B cell (primary cell): ENCODE data around the gene SLN. TPM values are rescaled to one million over a fixed set of nuclear protein-coding genes. Genes with fewer than 3 reads are reported as not detected.
"Not testable (repeated sequence)": the region's sequence is repeated elsewhere in the genome, so short reads cannot be mapped to it uniquely, and the experiment has no call there.

Experiments used
- ATAC-seq: fragments of 200-7000 bp; cut with Tn5 transposase; one replicate; pipeline ENCODE4 v1.10.0; 2021; ENCODE audit warnings: low read depth, mild to moderate bottlenecking, moderate number of reproducible peaks, moderate library complexity
- CTCF ChIA-PET: fragments of 350-600 bp; sonication (Branson Sonifier 250); formaldehyde crosslinking; loops from one replicate; lab custom pipeline; 2021; ENCODE audit warnings: antibody characterized with exemption, inconsistent platforms; lab: Charles Lee
- POLR2A ChIA-PET: fragments of 350-600 bp; sonication (Branson Sonifier 250); formaldehyde crosslinking; loops from one replicate; lab custom pipeline; 2021; ENCODE audit warnings: antibody characterized with exemption; lab: Charles Lee
- DNase-seq: peaks from one replicate; pipeline ENCODE4 v3.0.0; 2013
- H2AFZ ChIP-seq: 2 replicates; pipeline ENCODE4 v1.6.1; 2012; ENCODE audit warnings: mild to moderate bottlenecking, low read depth, low read length; ENCODE audit not compliant: insufficient read depth, poor library complexity, severe bottlenecking
- H3K27ac ChIP-seq, 2 donors: 1 replicate in 1 of 2; 2 replicates in 1 of 2; pipeline ENCODE4 v1.5.1; 2012 to 2013; ENCODE audit warnings: low read length in 2 of 2, mild to moderate bottlenecking in 2 of 2, moderate library complexity in 1 of 2
- H3K27me3 ChIP-seq, 4 experiments: fragments of 200-600 bp in 1 of 4; sonication (generic) in 1 of 4; replicated peaks in 1 of 4; 1 replicate in 2 of 4; 2 replicates in 2 of 4; pipeline versions ENCODE4 v1.6.1 to v1.7.0; 2013 to 2016; ENCODE audit warnings: low read length in 3 of 4, mild to moderate bottlenecking in 2 of 4, mixed read lengths in 1 of 4, moderate library complexity in 1 of 4; ENCODE audit not compliant: insufficient read depth in 4 of 4, control insufficient read depth in 3 of 4; ENCODE audit errors: control extremely low read depth in 1 of 4
- H3K36me3 ChIP-seq, 2 experiments: replicated peaks in 1 of 2; 1 replicate in 1 of 2; 2 replicates in 1 of 2; pipeline versions ENCODE4 v1.6.1 to v1.7.1; 2013; ENCODE audit warnings: low read length in 1 of 2; ENCODE audit not compliant: insufficient read depth in 2 of 2, control insufficient read depth in 1 of 2; ENCODE audit errors: control extremely low read depth in 1 of 2, extremely low read depth in 1 of 2
- H3K4me1 ChIP-seq, 2 donors: fragments of 200-600 bp in 1 of 2; sonication (generic) in 1 of 2; 1 replicate in 1 of 2; 2 replicates in 1 of 2; pipeline versions ENCODE4 v1.5.1 to v1.6.1; 2013 to 2017; ENCODE audit warnings: low read length in 2 of 2; ENCODE audit not compliant: control insufficient read depth in 2 of 2, insufficient read depth in 2 of 2
- H3K4me2 ChIP-seq: replicated peaks from 2 replicates; pipeline ENCODE3; 2012; ENCODE audit warnings: mild to moderate bottlenecking, low read depth, low read length; ENCODE audit not compliant: poor library complexity, severe bottlenecking
- H3K4me3 ChIP-seq, 5 experiments: fragments of 200-600 bp in 1 of 5; sonication (generic) in 1 of 5; 1 replicate in 3 of 5; 2 replicates in 2 of 5; pipeline versions ENCODE4 v1.5.1 to v1.7.0; 2011 to 2016; ENCODE audit warnings: low read length in 4 of 5, mild to moderate bottlenecking in 4 of 5, low read depth in 2 of 5, control low read depth in 1 of 5, moderate library complexity in 1 of 5; ENCODE audit not compliant: insufficient read depth in 1 of 5; ENCODE audit errors: control extremely low read depth in 1 of 5, extremely low read depth in 1 of 5
- H3K79me2 ChIP-seq: fragments of 200-600 bp; sonication (generic); one replicate; pipeline ENCODE4 v1.6.0; 2016; ENCODE audit warnings: low read length; ENCODE audit not compliant: control insufficient read depth, insufficient read depth
- H3K9ac ChIP-seq: fragments of 200-600 bp; sonication (generic); 2 replicates; pipeline ENCODE4 v1.6.1; 2017; ENCODE audit warnings: mild to moderate bottlenecking, low read length, moderate library complexity
- H3K9me3 ChIP-seq, 3 donors: one replicate each; pipeline versions ENCODE4 v1.6.1 to v1.7.1; 2013; ENCODE audit warnings: low read length in 2 of 3; ENCODE audit not compliant: control insufficient read depth in 2 of 3, insufficient read depth in 1 of 3; ENCODE audit errors: control extremely low read depth in 1 of 3
- H4K20me1 ChIP-seq: 2 replicates; pipeline ENCODE4 v1.6.0; 2012; ENCODE audit warnings: mild to moderate bottlenecking, low read length; ENCODE audit not compliant: insufficient read depth, control insufficient read depth, poor library complexity, severe bottlenecking
- H3K27ac Mint-ChIP-seq: one replicate; pipeline ENCODE4 v1.8.0; 2021; ENCODE audit warnings: mixed read lengths
- H3K27me3 Mint-ChIP-seq: one replicate; pipeline ENCODE4 v1.8.0; 2021; ENCODE audit warnings: mixed read lengths
- H3K4me1 Mint-ChIP-seq: one replicate; pipeline ENCODE4 v1.8.0; 2021; ENCODE audit warnings: mixed read lengths
- H3K4me3 Mint-ChIP-seq: one replicate; pipeline ENCODE4 v1.8.0; 2021; ENCODE audit warnings: mixed read lengths
- H3K9me3 Mint-ChIP-seq: one replicate; pipeline ENCODE4 v1.8.0; 2022; ENCODE audit warnings: mixed read lengths; ENCODE audit not compliant: insufficient read depth
- CTCF ChIP-seq: fragments of 200-600 bp; IDR thresholded peaks from one replicate; pipeline ENCODE4 v1.8.0; 2022; ENCODE audit warnings: antibody characterized with exemption, mild to moderate bottlenecking
- EZH2 ChIP-seq: IDR thresholded peaks from 2 replicates; pipeline ENCODE4 v1.6.1; 2012; ENCODE audit warnings: borderline replicate concordance, low read depth, mild to moderate bottlenecking, moderate library complexity, low read length; ENCODE audit not compliant: insufficient read depth, poor library complexity, severe bottlenecking
- WGBS: methylation state at CpG from one replicate; pipeline ENCODE4 v1.1.5; 2013; ENCODE audit warnings: missing lambda C conversion rate; ENCODE audit not compliant: insufficient coverage; 5-methylcytosine and 5-hydroxymethylcytosine counted together
- intact Hi-C: fragments of 100-400 bp; cut with micrococcal nuclease; formaldehyde crosslinking; loops from one replicate; pipeline ENCODE4 v1.10.0; 2022
- polyA minus RNA-seq: library from RNA; depleted of rRNA, polyadenylated mRNA; stranded (reverse); fragments of >200 nt; gene quantifications from 2 replicates; pipeline ENCODE4 v1.2.3, GENCODE V29; 2012
- polyA plus RNA-seq: library from polyadenylated mRNA; depleted of rRNA; stranded (reverse); fragments of >200 nt; gene quantifications from 2 replicates; pipeline ENCODE4 v1.2.3, GENCODE V29; 2012
- total RNA-seq, 2 donors: library from RNA; stranded (reverse); fragments of 120-200 nt in 1 of 2; gene quantifications; 1 replicate in 1 of 2; 2 replicates in 1 of 2; pipeline versions ENCODE4 v1.2.3 to v1.2.4, GENCODE V29; 2013 to 2022

SLN gene
- total RNA-seq (not detected in 2 replicates), polyA plus RNA-seq (not detected in 2 replicates), polyA minus RNA-seq (not detected in 2 replicates)
- 62.4 TPM for total RNA-seq (2013)

- peaks cover 49% of the 10 kb centered on the region for H3K27me3 Mint-ChIP-seq
- TF ChIP-seq CTCF (no peak), EZH2 (no peak)
- peaks cover 0 to 6% (median 2%) of the 10 kb centered on the region in 4 experiments for H3K27me3 ChIP-seq
- POLR2A ChIA-PET: no interaction called here
- no peaks in the 10 kb centered on the region for H3K9me3 ChIP-seq
- H3K4me1 ChIP-seq: no peaks in the 10 kb centered on the region
- H3K79me2 ChIP-seq: no peaks in the 10 kb centered on the region
- H3K4me3 Mint-ChIP-seq: no peak within 1 kb of the TSS
- H3K4me1 Mint-ChIP-seq: no peaks in the 10 kb centered on the region
- H3K27ac ChIP-seq: no peak within 1 kb of the TSS
- no peaks in the 10 kb centered on the region for H3K36me3 ChIP-seq
- no peak within 1 kb of the TSS for H3K9ac ChIP-seq
- WGBS: 88% methylated on average over 5 of the region's 12 CpGs
- no peak within 1 kb of the TSS for H3K4me3 ChIP-seq
- ATAC-seq (no peak), DNase-seq (no peak)
- no peaks in the 10 kb centered on the region for H4K20me1 ChIP-seq
- H2AFZ ChIP-seq: no peak within 1 kb of the TSS
- intact Hi-C loops: no loop called here
- CTCF ChIA-PET: no interaction called here
- H3K27ac Mint-ChIP-seq: no peak within 1 kb of the TSS
- no peaks in the 10 kb centered on the region for H3K9me3 Mint-ChIP-seq
- H3K4me2 ChIP-seq: no peak within 1 kb of the TSS
These were observed at the start of gene SLN for GRCh38 chr11:107711861-107712755. Gene SLN (minus strand): TSS chr11:107712056.

DNA sequence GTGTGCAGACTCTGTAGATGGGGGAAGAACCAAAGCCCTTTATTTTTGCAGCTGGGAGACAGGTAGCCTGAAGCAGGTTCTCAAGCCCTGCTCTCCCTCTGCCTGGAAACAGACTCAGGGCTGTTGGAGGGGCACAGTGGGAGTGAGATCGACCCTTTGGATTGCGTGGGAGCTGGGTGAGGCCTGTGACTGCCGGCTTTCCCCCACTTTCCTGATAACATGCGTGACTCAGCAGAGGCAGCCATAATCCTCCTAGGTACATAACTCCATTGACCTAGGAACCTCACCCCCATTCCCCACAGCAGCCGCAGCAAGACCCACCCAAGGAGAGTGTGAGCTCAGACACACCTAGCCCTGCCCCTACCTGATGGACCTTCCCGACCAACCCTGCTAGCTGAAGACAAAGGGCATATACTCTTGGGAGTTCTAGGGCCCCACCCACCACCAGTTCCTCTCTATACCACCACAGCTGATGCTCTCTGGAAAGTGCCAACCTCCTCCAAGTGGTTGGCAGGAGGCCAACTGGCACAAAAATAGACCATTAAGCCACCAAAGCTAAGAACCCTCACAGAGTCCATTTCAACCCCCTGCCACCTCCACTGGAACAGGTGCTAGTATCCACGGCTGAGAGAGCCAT lies 47.0 kb upstream of the SLN start:
- ATAC-seq, H3K4me1 ChIP-seq, H3K27me3 ChIP-seq, H3K79me2 ChIP-seq, H3K9me3 Mint-ChIP-seq, CTCF ChIA-PET, H3K36me3 ChIP-seq, H3K9me3 ChIP-seq, H2AFZ ChIP-seq, POLR2A ChIA-PET, H3K4me3 ChIP-seq, H4K20me1 ChIP-seq, H3K4me1 Mint-ChIP-seq, H3K4me3 Mint-ChIP-seq, DNase-seq, H3K27ac Mint-ChIP-seq, H3K9ac ChIP-seq, H3K27ac ChIP-seq, H3K4me2 ChIP-seq, intact Hi-C loops: not testable (repeated sequence)
- WGBS: 90% methylated on average over 4 of the region's 7 CpGs
- H3K27me3 Mint-ChIP-seq: peaks cover 46% of the 10 kb centered on the region
